ENCODE measurements around the gene MYBPH. TPM values are rescaled to one million over a fixed set of nuclear protein-coding genes. Genes with fewer than 3 reads are reported as not detected.

Gene MYBPH
- total and polyA plus RNA-seq, 2 of the 13 experiments (the other 11 are each of a cell fraction or from before 2014, with no cell fraction given), result not detected

DNA sequence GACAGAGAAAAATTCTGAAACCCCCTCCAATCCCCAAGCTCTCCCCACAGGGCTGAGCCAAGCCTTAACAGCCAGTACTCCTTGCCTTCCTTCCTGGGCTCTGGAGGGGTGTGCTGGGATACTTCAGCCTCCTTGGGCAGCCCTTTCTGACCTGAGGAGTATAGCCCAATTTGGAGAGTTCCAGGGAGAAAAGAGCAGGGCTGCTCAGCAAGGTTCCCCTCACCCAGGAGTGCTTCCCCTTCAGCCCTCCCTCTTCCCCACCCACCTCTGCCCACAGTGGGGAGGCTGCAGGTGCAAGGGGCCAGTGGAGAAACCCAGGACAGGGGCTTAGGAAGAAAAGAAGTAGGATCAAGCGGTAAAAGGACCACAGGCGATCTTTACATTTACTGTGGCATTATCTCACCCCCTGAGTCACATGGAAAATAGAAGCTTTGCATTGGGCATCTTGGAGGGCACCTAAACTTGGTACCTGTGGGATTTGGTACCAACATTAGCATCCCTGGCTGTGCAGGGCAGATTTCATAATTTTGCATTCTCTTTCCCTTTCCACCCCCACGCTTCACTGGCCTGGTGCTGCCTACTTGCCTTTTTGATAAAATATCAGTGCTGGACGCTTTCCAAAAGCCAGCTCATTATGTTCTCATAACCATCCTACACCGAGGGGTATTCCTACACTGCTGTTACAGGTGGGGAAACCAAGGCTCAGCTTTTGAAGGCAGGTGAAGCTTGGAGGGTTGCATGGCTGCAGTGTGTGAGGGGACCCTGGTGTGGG lies 50.9 kb downstream of the MYBPH start:
- H3K9me3 ChIP-seq (ENCODE audit: low read length), result no peaks in the 10 kb centered on the region
- H3K27me3 ChIP-seq (ENCODE audit: control insufficient read depth in 1 of 2, insufficient read depth in 2 of 2, low read length in 2 of 2), result peaks cover 6 to 30% of the 10 kb centered on the region in 2 experiments; a peak in 3 of 5 replicates
- in situ Hi-C loops (cut with HindIII; ENCODE audit: extremely low pct_ligation_motif_present, low pct_unique_long_range_greater_than_20kb), result no loop called here
- ATAC-seq, result no peak
- FAIRE-seq, result no peak
- BruUV-seq (replicated peaks), result no TSS peak
- no peak overlapping the region for H3K27ac ChIP-seq (ENCODE audit: extremely low read length, insufficient read depth, low read length)
- H3K9ac ChIP-seq (ENCODE audit: insufficient read depth, low read depth, low read length), result no peak overlapping the region
- no peak overlapping the region for H3K4me3 ChIP-seq (replicated peaks in 1 of 3; ENCODE audit: insufficient read depth in 1 of 3, low read depth in 2 of 3, low read length in 3 of 3)
- H3K4me2 ChIP-seq (ENCODE audit: low read depth, low read length), result no peak overlapping the region
- H3K36me3 ChIP-seq (replicated peaks in 1 of 2; ENCODE audit: control insufficient read depth in 1 of 2, insufficient read depth in 2 of 2, low read length in 2 of 2), result no peaks in the 10 kb centered on the region
- intact Hi-C loops (cut with micrococcal nuclease; ENCODE audit: unreplicated experiment), result no loop called here
- WGBS (ENCODE audit: low lambda C conversion rate), result 21% methylated on average over 5 of the region's 5 CpGs
- H3K79me2 ChIP-seq (ENCODE audit: insufficient read depth, low read length), result no peaks in the 10 kb centered on the region
- TF ChIP-seq, protein P1, sequence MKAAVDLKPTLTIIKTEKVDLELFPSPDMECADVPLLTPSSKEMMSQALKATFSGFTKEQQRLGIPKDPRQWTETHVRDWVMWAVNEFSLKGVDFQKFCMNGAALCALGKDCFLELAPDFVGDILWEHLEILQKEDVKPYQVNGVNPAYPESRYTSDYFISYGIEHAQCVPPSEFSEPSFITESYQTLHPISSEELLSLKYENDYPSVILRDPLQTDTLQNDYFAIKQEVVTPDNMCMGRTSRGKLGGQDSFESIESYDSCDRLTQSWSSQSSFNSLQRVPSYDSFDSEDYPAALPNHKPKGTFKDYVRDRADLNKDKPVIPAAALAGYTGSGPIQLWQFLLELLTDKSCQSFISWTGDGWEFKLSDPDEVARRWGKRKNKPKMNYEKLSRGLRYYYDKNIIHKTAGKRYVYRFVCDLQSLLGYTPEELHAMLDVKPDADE (CRISPR knock-in tag; IDR thresholded peaks at IDR 0.05), result no peak
- TF ChIP-seq ZKSCAN1 (IDR thresholded peaks at IDR 0.05; ENCODE audit: low read length) (no peak), ZNF354B (CRISPR knock-in tag; IDR thresholded peaks at IDR 0.05) (no peak), HHEX (CRISPR knock-in tag; IDR thresholded peaks at IDR 0.05) (no peak), SIX1 (CRISPR knock-in tag; IDR thresholded peaks at IDR 0.05; ENCODE audit: borderline replicate concordance) (no peak), ZNF280B (CRISPR knock-in tag; IDR thresholded peaks at IDR 0.05; ENCODE audit: borderline replicate concordance) (no peak), SMARCC2 (IDR thresholded peaks at IDR 0.05) (no peak), CBX2 (IDR thresholded peaks at IDR 0.05; ENCODE audit: low read depth, low read length) (no peak), CBX2 (CRISPR knock-in tag; IDR thresholded peaks at IDR 0.05; ENCODE audit: low read depth) (no peak), ZNF430 (CRISPR knock-in tag; IDR thresholded peaks at IDR 0.05) (no peak), PRMT3 (CRISPR knock-in tag; IDR thresholded peaks at IDR 0.05; ENCODE audit: borderline replicate concordance, low read depth) (no peak), ZNF180 (CRISPR knock-in tag; IDR thresholded peaks at IDR 0.05; ENCODE audit: borderline replicate concordance, low read depth) (no peak)
- TF ChIP-seq, protein P2, sequence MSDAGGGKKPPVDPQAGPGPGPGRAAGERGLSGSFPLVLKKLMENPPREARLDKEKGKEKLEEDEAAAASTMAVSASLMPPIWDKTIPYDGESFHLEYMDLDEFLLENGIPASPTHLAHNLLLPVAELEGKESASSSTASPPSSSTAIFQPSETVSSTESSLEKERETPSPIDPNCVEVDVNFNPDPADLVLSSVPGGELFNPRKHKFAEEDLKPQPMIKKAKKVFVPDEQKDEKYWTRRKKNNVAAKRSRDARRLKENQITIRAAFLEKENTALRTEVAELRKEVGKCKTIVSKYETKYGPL (CRISPR knock-in tag; IDR thresholded peaks at IDR 0.05), result no peak
- TF ChIP-seq, protein P3, sequence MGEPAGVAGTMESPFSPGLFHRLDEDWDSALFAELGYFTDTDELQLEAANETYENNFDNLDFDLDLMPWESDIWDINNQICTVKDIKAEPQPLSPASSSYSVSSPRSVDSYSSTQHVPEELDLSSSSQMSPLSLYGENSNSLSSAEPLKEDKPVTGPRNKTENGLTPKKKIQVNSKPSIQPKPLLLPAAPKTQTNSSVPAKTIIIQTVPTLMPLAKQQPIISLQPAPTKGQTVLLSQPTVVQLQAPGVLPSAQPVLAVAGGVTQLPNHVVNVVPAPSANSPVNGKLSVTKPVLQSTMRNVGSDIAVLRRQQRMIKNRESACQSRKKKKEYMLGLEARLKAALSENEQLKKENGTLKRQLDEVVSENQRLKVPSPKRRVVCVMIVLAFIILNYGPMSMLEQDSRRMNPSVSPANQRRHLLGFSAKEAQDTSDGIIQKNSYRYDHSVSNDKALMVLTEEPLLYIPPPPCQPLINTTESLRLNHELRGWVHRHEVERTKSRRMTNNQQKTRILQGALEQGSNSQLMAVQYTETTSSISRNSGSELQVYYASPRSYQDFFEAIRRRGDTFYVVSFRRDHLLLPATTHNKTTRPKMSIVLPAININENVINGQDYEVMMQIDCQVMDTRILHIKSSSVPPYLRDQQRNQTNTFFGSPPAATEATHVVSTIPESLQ (CRISPR knock-in tag; conservative IDR thresholded peaks at IDR 0.05), result no peak
- TF ChIP-seq, protein P4, sequence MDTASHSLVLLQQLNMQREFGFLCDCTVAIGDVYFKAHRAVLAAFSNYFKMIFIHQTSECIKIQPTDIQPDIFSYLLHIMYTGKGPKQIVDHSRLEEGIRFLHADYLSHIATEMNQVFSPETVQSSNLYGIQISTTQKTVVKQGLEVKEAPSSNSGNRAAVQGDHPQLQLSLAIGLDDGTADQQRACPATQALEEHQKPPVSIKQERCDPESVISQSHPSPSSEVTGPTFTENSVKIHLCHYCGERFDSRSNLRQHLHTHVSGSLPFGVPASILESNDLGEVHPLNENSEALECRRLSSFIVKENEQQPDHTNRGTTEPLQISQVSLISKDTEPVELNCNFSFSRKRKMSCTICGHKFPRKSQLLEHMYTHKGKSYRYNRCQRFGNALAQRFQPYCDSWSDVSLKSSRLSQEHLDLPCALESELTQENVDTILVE (CRISPR knock-in tag; IDR thresholded peaks at IDR 0.05), result no peak
- no peaks in the 10 kb centered on the region for H4K20me1 ChIP-seq (ENCODE audit: insufficient read depth, low read length)
- H2AFZ ChIP-seq (ENCODE audit: low read length), result no peak overlapping the region
- peaks cover 23% of the 10 kb centered on the region; the same call in 1 of the 2 replicates for H3K4me1 ChIP-seq (ENCODE audit: insufficient read depth, low read length)
- POLR2A ChIA-PET, result no interaction called here
- no peak for DNase-seq (ENCODE audit: low spot score)
- CTCF ChIA-PET (ENCODE audit: low intra/inter-chr PET ratio, low total read pairs), result no interaction called here

Data from HepG2 (cell line).